SKM-1 treated with dmso at 0.1 percent for 144 hours (cell line): ENCODE data around the gene PDCD4.

Source experiments
- DNase-seq: peaks from one replicate; lab custom pipeline; 2025; ENCODE audit not compliant: unreplicated experiment; lab: John Stamatoyannopoulos, UW

The PDCD4 gene

GRCh38 chr10:110860576-110861241 lies 11.0 kb upstream of the PDCD4 start:
- no peak for DNase-seq

- DNase-seq: no peak
Measured at GRCh38 chr10:110861476-110861875, 10.3 kb upstream of the PDCD4 start.

GRCh38 chr10:110861930-110862649 lies 9.6 kb upstream of the PDCD4 start:
- no peak for DNase-seq

- no peak for DNase-seq
Measured at GRCh38 chr10:110862961-110863360, 8.8 kb upstream of the PDCD4 start.

- DNase-seq: no peak
Measured at GRCh38 chr10:110863361-110863760, 8.4 kb upstream of the PDCD4 start.

GRCh38 chr10:110863956-110864355 lies 7.8 kb upstream of the PDCD4 start:
- DNase-seq: no peak

GRCh38 chr10:110864662-110865140 lies 7.0 kb upstream of the PDCD4 start:
- DNase-seq: no peak

GRCh38 chr10:110865186-110865808 lies 6.4 kb upstream of the PDCD4 start:
- no peak for DNase-seq

GRCh38 chr10:110865809-110866482 lies 5.8 kb upstream of the PDCD4 start:
- DNase-seq: no peak

- DNase-seq: peak; percentile 76
Measured at GRCh38 chr10:110867011-110867806, 4.5 kb upstream of the PDCD4 start.

GRCh38 chr10:110867807-110868465 lies 3.8 kb upstream of the PDCD4 start:
- no peak for DNase-seq

GRCh38 chr10:110868981-110869380 lies 2.7 kb upstream of the PDCD4 start:
- DNase-seq: no peak

GRCh38 chr10:110870823-110871297 lies 868 bp upstream of the PDCD4 start:
- DNase-seq: no peak

GRCh38 chr10:110872145-110872983 lies 636 bp downstream of the PDCD4 start:
- DNase-seq: peak; percentile 53

GRCh38 chr10:110872984-110873923 lies 1.5 kb downstream of the PDCD4 start:
- no peak for DNase-seq

- no peak for DNase-seq
Measured at GRCh38 chr10:110873951-110874350, 2.2 kb downstream of the PDCD4 start.

GRCh38 chr10:110876000-110876399 lies 4.3 kb downstream of the PDCD4 start:
- DNase-seq: no peak

- no peak for DNase-seq
Measured at GRCh38 chr10:110876788-110877187, 5.1 kb downstream of the PDCD4 start.
